T-helper 9 cell (primary cell): ENCODE results near the gene GNG7.
"Not testable (repeated sequence)": the region's sequence is repeated elsewhere in the genome, so short reads cannot be mapped to it uniquely, and the experiment has no call there.

Experiments
- DNase-seq: peaks from one replicate; pipeline ENCODE4 v3.0.0-alpha.2; 2020

GNG7 gene

GRCh38 chr19:2497186-2497585, 205.3 kb downstream of the GNG7 start:
- no peak for DNase-seq

- no peak for DNase-seq
These were observed 206.7 kb downstream of the GNG7 start for GRCh38 chr19:2495651-2496316.

- no peak for DNase-seq
These were observed 207.3 kb downstream of the GNG7 start for GRCh38 chr19:2495130-2495641.

GRCh38 chr19:2494447-2495129, 207.9 kb downstream of the GNG7 start:
- peak; percentile 62 for DNase-seq

GRCh38 chr19:2494084-2494446, 208.4 kb downstream of the GNG7 start:
- no peak for DNase-seq

- DNase-seq: not testable (repeated sequence)
These were observed 209.0 kb downstream of the GNG7 start for GRCh38 chr19:2493448-2493847.

GRCh38 chr19:2492870-2493269, 209.6 kb downstream of the GNG7 start:
- no peak for DNase-seq

- DNase-seq: no peak
These were observed 211.2 kb downstream of the GNG7 start for GRCh38 chr19:2491130-2491801.

- no peak for DNase-seq
These were observed 211.8 kb downstream of the GNG7 start for GRCh38 chr19:2490659-2491058.

- no peak for DNase-seq
These were observed 213.4 kb downstream of the GNG7 start for GRCh38 chr19:2488942-2489731.

- no peak for DNase-seq
These were observed 214.0 kb downstream of the GNG7 start for GRCh38 chr19:2488405-2488941.

GRCh38 chr19:2487842-2488241, 214.7 kb downstream of the GNG7 start:
- no peak for DNase-seq

- no peak for DNase-seq
These were observed 215.4 kb downstream of the GNG7 start for GRCh38 chr19:2487090-2487489.

- DNase-seq: no peak
These were observed 217.1 kb downstream of the GNG7 start for GRCh38 chr19:2485428-2485827.

GRCh38 chr19:2484178-2484937, 218.1 kb downstream of the GNG7 start:
- DNase-seq: no peak

GRCh38 chr19:2483484-2484151, 218.9 kb downstream of the GNG7 start:
- DNase-seq: no peak

- no peak for DNase-seq
These were observed 219.4 kb downstream of the GNG7 start for GRCh38 chr19:2483084-2483483.

GRCh38 chr19:2482354-2483038, 220.0 kb downstream of the GNG7 start:
- no peak for DNase-seq

GRCh38 chr19:2481466-2481865, 221.0 kb downstream of the GNG7 start:
- no peak for DNase-seq

GRCh38 chr19:2479556-2480194, 222.8 kb downstream of the GNG7 start:
- DNase-seq: no peak
